Right lobe of liver (tissue), 6 donors: Measurements from ENCODE around the gene RAD9A. TPM values are rescaled to one million over a fixed set of nuclear protein-coding genes. Genes with fewer than 3 reads are reported as not detected.
A peak's percentile ranks its signal among the peaks of the same experiment; 100 is the strongest.

ENCODE experiments used
- ATAC-seq, 4 donors: fragments of 200-7000 bp; cut with Tn5 transposase; one replicate each; pipeline ENCODE4 v1.9.1; 2020; ENCODE audit warnings: mild to moderate bottlenecking in 4 of 4, moderate library complexity in 4 of 4
- DNase-seq, 3 donors: peaks; one replicate each; pipeline ENCODE4 v3.0.0-alpha.2; 2020
- H3K27ac ChIP-seq, 3 donors: fragments of 200-600 bp; one replicate each; pipeline ENCODE4 v1.8.0; 2022
- H3K27me3 ChIP-seq, 2 donors: fragments of 200-600 bp; one replicate each; pipeline ENCODE4 v1.8.0; 2022
- H3K36me3 ChIP-seq, 4 donors: fragments of 200-600 bp; sonication (generic) in 1 of 4; one replicate each; pipeline versions ENCODE4 v1.5.1 to v1.8.0; 2017 to 2022; ENCODE audit warnings: control low read depth in 1 of 4
- H3K4me1 ChIP-seq, 4 donors: fragments of 200-600 bp; sonication (generic) in 1 of 4; one replicate each; pipeline versions ENCODE4 v1.5.1 to v1.8.0; 2017 to 2022; ENCODE audit warnings: control low read depth in 1 of 4
- H3K4me3 ChIP-seq, 3 donors: fragments of 200-600 bp; one replicate each; pipeline ENCODE4 v1.8.0; 2022
- H3K9me3 ChIP-seq, 4 donors: fragments of 200-600 bp; sonication (generic) in 1 of 4; one replicate each; pipeline versions ENCODE4 v1.5.1 to v1.8.0; 2017 to 2022; ENCODE audit warnings: control low read depth in 1 of 4
- CTCF ChIP-seq, 4 donors: fragments of 200-600 bp in 3 of 4; fragments of 450-650 bp in 1 of 4; IDR thresholded peaks; one replicate each; pipeline versions ENCODE4 v1.5.1 to v1.8.0; 2016 to 2022; ENCODE audit warnings: antibody characterized with exemption in 4 of 4, mild to moderate bottlenecking in 2 of 4
- POLR2A ChIP-seq: fragments of 450-650 bp; IDR thresholded peaks from one replicate; pipeline ENCODE4 v1.6.1; 2017; ENCODE audit warnings: antibody characterized with exemption, mild to moderate bottlenecking
- WGBS: methylation state at CpG from one replicate; pipeline ENCODE4 v1.1.6; 2018; ENCODE audit warnings: low coverage, low lambda C conversion rate; ENCODE audit not compliant: insufficient coverage; ENCODE audit errors: missing lambda C conversion rate; 5-methylcytosine and 5-hydroxymethylcytosine counted together
- intact Hi-C, 2 donors: fragments of 100-400 bp; cut with DNase I; formaldehyde crosslinking; loops; one replicate each; pipeline versions ENCODE4 v1.11.2 to v1.14.1; 2022
- total RNA-seq, 6 experiments: library from RNA; depleted of rRNA in 2 of 6; stranded (reverse); fragments of >200 nt in 2 of 6; fragmentation: NEBNext Ultra II Directional in 3 of 6; extraction: Animal tissue kit (Norgen Biotek cat#: 25700) in 3 of 6; gene quantifications; one replicate each; pipeline versions ENCODE4 v1.1.0 to v1.2.4, GENCODE V29; 2016 to 2023
- donor health status: DM: no; HTN: yes; CAD: no.
- donor health status: DM: no; HTN: no; CAD: no.
- donor health status: DM: no; HTN: no; CAD: no.
- donor health status: DM: no; HTN: yes; CAD: no.
- donor health status: DM: no; HTN: yes; CAD: no.

RAD9A gene
- total RNA-seq, 6 experiments from 2014 or later = 5.3 to 13.2 (median 6.2) TPM

GRCh38 chr11:67356864-67357561 lies 34.8 kb upstream of the RAD9A start:
- peak in 2 of 3 donors; percentile 63 to 72 for DNase-seq

DNA sequence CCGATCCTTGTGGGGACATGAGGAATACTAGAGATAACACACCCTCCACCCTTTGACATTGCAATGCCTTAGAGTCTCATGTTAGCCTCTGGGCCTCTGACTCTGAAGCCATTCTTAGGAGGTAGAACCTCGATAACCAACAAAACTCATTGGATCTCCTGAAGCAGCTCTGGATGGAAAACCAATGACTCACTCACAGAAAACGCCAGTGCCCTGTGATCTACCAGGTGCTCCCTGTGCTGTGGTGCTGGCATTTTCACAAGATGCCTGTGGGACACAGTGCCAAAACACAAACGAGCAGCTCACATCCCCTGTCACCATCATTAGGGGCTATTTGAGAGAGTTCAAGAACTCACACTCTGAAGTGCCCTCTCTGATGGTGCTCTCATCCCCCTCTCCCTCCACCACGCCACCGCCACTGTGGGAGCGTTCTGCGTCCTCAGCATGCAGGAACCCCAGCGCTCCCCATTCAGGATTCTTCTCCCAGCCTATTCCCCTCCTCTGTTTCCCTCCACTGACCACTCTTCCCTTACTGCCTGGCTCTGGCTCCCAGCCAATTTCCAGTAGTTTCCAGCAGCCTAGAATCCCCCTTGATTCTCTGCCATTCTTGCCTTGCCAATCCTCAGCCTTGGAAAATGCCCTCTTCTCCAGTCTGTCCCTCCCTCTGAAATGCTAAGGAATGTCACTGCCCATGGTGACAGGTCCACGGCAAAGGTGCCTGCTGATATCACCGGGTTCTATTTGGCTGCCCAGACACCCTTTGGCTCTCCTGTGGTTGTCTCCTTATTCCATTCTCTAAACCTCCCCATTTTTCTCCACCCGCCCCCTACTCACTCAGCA lies 33.7 kb upstream of the RAD9A start:
- ATAC-seq (no peak), DNase-seq (no peak)
- Histone ChIP-seq H3K9me3 (no peaks in the 10 kb centered on the region), H3K27ac (no peak overlapping the region), H3K36me3 (no peaks in the 10 kb centered on the region), H3K27me3 (no peaks in the 10 kb centered on the region), H3K4me3 (no peak overlapping the region), H3K4me1 (peaks cover 0 to 23% (median 12%) of the 10 kb centered on the region in 4 donors)
- WGBS = 89% methylated on average over 10 of the region's 12 CpGs
- no peak for TF ChIP-seq CTCF (IDR thresholded peaks at IDR 0.05)
- TF ChIP-seq POLR2A = no peak
- intact Hi-C loops = no loop called here

More at GRCh38 chr11:67356864-67357561, 34.8 kb upstream of the RAD9A start:
- H3K9me3 ChIP-seq = no peaks in the 10 kb centered on the region
- ATAC-seq = peak; percentile 15 to 33 (median 26)
- H3K36me3 ChIP-seq = no peaks in the 10 kb centered on the region
- H3K27me3 ChIP-seq = no peaks in the 10 kb centered on the region
- WGBS = 3% methylated on average over 2 of the region's 3 CpGs
- H3K4me3 ChIP-seq = no peak overlapping the region
- TF ChIP-seq CTCF (IDR thresholded peaks at IDR 0.05) (peak; percentile 90 to 94 (median 91)), POLR2A (peak; percentile 22)
- intact Hi-C loops = no loop called here
- H3K4me1 ChIP-seq = peaks cover 0 to 28% (median 15%) of the 10 kb centered on the region in 4 donors
- peak overlapping the region in 2 of 3 donors; percentile 97 to 98 for H3K27ac ChIP-seq

DNA sequence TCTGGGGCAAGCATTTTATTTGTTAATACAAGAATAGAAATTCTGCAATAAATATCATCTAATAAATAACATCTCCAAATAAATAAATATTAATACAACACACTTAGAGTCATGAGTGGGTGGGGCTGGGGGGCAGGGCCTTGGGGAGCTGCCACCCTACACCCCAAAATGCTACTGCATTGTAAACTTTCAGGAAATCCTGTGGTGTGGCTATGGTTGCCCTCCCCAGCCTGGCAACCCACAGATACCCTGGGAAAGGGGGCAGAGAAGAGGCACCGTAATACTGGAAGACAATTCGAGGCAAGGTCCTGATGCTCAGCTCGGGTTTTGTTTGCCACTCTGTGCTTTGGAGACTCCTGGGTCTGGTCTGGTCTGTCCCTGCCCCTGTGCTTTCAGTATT lies 27.6 kb upstream of the RAD9A start:
- no peaks in the 10 kb centered on the region for H3K4me1 ChIP-seq
- no peaks in the 10 kb centered on the region for H3K27me3 ChIP-seq
- TF ChIP-seq CTCF (IDR thresholded peaks at IDR 0.05) = no peak
- TF ChIP-seq POLR2A = no peak
- DNase-seq = no peak
- H3K4me3 ChIP-seq = no peak overlapping the region
- 67% methylated on average over 1 of the region's 3 CpGs for WGBS
- H3K9me3 ChIP-seq = no peaks in the 10 kb centered on the region
- ATAC-seq = no peak
- no peak overlapping the region for H3K27ac ChIP-seq
- intact Hi-C loops = no loop called here
- H3K36me3 ChIP-seq = no peaks in the 10 kb centered on the region

GRCh38 chr11:67364783-67365722 lies 26.7 kb upstream of the RAD9A start:
- no peak overlapping the region for H3K27ac ChIP-seq
- WGBS = 74% methylated on average over 7 of the region's 24 CpGs
- ATAC-seq (no peak), DNase-seq (no peak)
- H3K36me3 ChIP-seq = no peaks in the 10 kb centered on the region
- TF ChIP-seq CTCF (IDR thresholded peaks at IDR 0.05) = no peak
- no peaks in the 10 kb centered on the region for H3K27me3 ChIP-seq
- no peak overlapping the region for H3K4me3 ChIP-seq
- intact Hi-C loops = no loop called here
- H3K4me1 ChIP-seq = no peaks in the 10 kb centered on the region
- H3K9me3 ChIP-seq = no peaks in the 10 kb centered on the region
